Measurements from ENCODE around the gene WIPF3. TPM values are rescaled to one million over a fixed set of nuclear protein-coding genes. Genes with fewer than 3 reads are reported as not detected.
A peak's percentile ranks its signal among the peaks of the same experiment; 100 is the strongest.

The WIPF3 gene
- total RNA-seq, 1 experiment from 2014 or later, result not detected

DNA sequence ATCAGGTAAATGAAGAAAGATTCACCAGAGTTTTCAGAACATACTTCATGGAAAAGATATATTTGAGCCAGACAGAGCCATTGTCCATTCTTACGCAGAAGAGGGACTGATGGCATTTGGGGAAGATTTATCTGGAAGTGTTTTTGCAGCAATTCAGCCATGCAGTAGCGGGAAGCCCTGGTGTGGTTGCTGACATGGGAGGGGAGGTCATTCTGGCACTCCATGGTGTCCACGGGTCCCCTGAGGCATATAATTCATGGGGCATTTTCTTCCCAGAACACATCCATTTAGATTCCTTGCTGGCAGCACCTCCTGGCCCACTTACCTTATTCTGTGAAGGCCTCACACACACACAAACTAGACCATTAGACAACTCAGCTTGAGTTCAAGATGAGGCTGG, 55.6 kb downstream of the WIPF3 start:
- Histone ChIP-seq H3K9me3 (replicated peaks) (no peaks in the 10 kb centered on the region), H3K4me3 (no peak overlapping the region), H3K27ac (no peak overlapping the region), H3K27me3 (replicated peaks) (peaks cover under 1% of the 10 kb centered on the region), H3K4me1 (replicated peaks) (peaks cover 21% of the 10 kb centered on the region), H3K36me3 (no peaks in the 10 kb centered on the region)
- no peak for DNase-seq (ENCODE audit: low read depth in 1 of 2, low spot score in 2 of 2)

DNA sequence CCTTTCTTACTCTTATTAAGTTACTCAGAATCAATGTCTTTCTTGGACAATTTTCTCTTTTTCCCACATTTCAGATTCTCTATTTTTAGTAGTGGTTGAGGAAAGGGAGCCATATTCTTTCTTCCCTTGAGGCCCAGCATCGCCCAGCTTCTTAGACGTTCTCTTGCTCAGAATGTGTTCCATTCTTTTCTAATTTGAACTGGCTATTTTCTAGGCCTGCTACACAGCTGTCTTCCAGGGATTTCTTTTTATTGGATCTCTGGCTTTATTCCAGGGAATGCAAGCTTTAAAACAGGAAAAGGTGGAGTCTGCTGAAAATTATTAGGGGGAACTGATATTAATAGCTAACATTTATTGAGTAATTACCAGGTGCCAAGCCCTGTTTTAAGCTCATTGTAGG, 58.3 kb downstream of the WIPF3 start:
- no peaks in the 10 kb centered on the region; the same call in 1 of the 2 replicates for H3K27me3 ChIP-seq (replicated peaks)
- H3K9me3 ChIP-seq (replicated peaks), result no peaks in the 10 kb centered on the region
- no peak overlapping the region for H3K27ac ChIP-seq
- H3K4me3 ChIP-seq, result no peak overlapping the region
- H3K4me1 ChIP-seq (replicated peaks), result peaks cover 7% of the 10 kb centered on the region
- DNase-seq (ENCODE audit: low read depth in 1 of 2, low spot score in 2 of 2), result no peak
- H3K36me3 ChIP-seq, result no peaks in the 10 kb centered on the region

DNA sequence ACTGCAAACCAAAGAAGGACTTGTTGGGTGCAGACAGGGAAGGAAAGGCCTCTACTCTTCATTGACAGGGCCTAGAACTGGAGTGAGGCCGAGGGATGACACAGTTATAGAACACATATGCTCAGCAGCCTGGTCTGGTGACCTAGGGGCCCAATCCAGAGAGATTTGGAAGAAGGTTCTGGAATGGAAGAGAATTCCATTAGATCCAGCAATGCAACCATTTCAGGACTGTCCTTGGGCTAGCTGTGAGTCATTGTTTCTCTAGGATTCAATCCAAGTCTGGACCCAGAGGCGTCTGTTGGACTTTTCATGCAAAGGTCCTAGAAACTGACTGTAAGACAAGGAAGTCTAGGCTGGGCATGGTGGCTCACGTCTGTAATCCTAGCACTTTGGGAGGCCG, 59.2 kb downstream of the WIPF3 start:
- DNase-seq (ENCODE audit: low read depth in 1 of 2, low spot score in 2 of 2), result no peak
- Histone ChIP-seq H3K4me1 (replicated peaks) (peaks cover 7% of the 10 kb centered on the region), H3K27ac (no peak overlapping the region)

DNA sequence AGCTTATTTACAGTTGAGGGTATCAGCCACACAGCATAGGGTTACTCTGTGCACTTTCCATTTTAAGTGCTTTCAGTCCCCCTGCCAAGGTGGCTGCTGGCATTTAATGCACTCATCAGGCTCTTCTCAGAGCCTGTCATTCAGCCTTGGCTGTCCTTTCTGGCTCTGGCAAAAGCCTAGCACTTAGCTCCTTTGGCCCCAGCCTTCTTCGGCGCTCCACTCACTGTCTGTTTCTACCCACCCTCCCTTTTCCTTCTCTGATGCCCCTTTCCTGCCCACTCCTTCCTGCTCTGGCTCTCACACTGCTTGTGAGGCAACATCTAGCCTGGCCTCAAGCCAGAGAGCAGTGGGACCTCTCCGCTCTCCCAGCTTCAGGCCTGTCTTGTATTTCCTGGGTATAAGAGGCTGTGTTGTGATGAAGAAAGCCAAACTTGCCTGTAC, 60.2 kb downstream of the WIPF3 start:
- DNase-seq (ENCODE audit: low read depth in 1 of 2, low spot score in 2 of 2), result no peak
- H3K4me3 ChIP-seq, result no peak overlapping the region
- no peaks in the 10 kb centered on the region for H3K36me3 ChIP-seq
- H3K27me3 ChIP-seq (replicated peaks), result no peaks in the 10 kb centered on the region; the same call in 1 of the 2 replicates
- no peak overlapping the region for H3K27ac ChIP-seq
- peaks cover 7% of the 10 kb centered on the region for H3K4me1 ChIP-seq (replicated peaks)
- no peaks in the 10 kb centered on the region for H3K9me3 ChIP-seq (replicated peaks)

More for the DNA sequence above, 59.2 kb downstream of the WIPF3 start:
- Histone ChIP-seq H3K27me3 (replicated peaks) (no peaks in the 10 kb centered on the region; the same call in 1 of the 2 replicates), H3K9me3 (replicated peaks) (no peaks in the 10 kb centered on the region), H3K36me3 (no peaks in the 10 kb centered on the region), H3K4me3 (no peak overlapping the region)

DNA sequence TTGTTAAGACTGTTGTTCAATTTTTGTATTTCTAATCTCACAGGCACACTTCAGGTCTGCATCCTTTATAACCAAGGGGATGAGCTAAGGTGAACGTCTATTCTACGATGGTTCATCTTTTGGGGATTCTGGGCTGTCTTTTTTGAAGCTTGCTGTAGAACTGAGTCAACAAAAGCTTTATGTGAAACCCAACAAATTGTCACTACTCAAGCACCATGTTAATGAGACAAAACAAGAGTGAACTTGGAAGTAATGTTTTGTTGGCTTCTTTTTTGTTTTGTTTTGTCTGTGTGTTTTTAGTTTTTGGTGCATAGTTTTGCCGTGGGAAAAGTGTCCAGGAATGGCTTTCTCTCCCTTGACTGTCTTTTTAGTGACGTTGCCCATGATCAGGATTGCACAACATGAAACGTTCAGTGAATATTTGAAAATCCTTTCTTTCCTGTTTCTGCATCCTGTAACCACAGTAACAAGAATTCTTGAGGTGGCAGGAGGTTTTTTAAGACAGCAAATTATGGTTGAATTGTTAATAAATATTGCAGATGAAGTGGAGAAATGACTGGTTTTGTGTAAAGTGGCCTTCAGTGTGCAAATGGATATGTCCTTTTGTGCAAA, 65.6 kb downstream of the WIPF3 start:
- no peaks in the 10 kb centered on the region for H3K9me3 ChIP-seq (replicated peaks)
- H3K36me3 ChIP-seq, result no peaks in the 10 kb centered on the region
- no peak overlapping the region for H3K4me3 ChIP-seq
- peaks cover 17% of the 10 kb centered on the region for H3K27me3 ChIP-seq (replicated peaks)
- DNase-seq (ENCODE audit: low read depth in 1 of 2, low spot score in 2 of 2), result no peak
- H3K27ac ChIP-seq, result no peak overlapping the region
- H3K4me1 ChIP-seq (replicated peaks), result no peaks in the 10 kb centered on the region

DNA sequence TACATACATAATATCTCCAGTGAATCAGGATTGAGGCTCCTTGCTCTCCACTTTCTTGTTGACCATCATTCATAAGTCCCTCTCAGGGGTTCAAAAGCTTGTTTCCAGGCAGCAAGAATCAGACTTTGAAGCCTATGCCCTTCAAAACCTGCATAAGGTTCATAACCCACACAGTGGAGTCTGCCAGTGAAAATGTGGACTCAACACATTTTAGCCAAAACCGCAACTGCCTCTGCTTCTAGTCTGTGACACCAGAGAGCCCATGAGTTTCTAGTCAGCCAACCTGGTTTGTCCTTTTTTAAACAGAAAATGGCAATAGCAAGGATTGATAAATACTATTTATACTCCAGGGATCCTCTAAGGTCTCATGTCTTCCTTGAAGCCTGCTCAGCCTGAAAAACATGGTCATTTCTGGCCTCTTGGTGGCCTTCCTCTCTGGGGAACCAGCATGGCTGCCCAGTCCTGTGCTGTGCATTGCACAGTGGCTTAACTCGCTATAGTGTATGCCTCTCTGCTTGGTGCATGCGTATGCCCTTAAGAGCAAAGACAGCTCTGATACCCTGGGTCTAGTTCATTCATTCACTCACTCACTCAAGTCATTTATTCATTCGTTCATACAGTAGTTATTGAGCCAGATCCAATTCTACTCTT, 67.5 kb downstream of the WIPF3 start:
- H3K27ac ChIP-seq, result no peak overlapping the region
- no peaks in the 10 kb centered on the region for H3K36me3 ChIP-seq
- H3K9me3 ChIP-seq (replicated peaks), result no peaks in the 10 kb centered on the region
- peaks cover 17% of the 10 kb centered on the region; the same call in 1 of the 2 replicates for H3K27me3 ChIP-seq (replicated peaks)
- no peaks in the 10 kb centered on the region for H3K4me1 ChIP-seq (replicated peaks)
- no peak overlapping the region for H3K4me3 ChIP-seq
- DNase-seq (ENCODE audit: low read depth in 1 of 2, low spot score in 2 of 2), result no peak

DNA sequence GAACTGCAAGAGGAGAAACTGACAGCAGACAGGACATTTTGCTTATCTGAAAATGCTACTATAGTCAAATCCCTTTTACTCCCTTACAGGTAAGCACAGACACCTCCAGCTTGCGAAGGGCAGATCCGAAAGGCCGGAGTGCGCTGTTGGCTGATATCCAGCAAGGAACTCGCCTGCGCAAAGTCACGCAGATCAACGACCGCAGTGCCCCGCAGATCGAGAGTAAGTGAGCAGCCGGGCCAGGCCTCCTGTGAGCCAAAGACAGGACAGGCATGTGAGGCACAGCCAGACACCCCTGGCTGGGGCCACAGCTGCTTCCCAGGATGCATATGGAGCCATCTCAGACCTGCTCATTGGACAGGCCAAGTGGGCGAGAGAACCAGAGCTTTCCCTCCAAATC, 69.4 kb downstream of the WIPF3 start:
- Histone ChIP-seq H3K9me3 (replicated peaks) (no peaks in the 10 kb centered on the region), H3K4me3 (no peak overlapping the region), H3K27me3 (replicated peaks) (peaks cover 17% of the 10 kb centered on the region; the same call in 1 of the 2 replicates), H3K36me3 (no peaks in the 10 kb centered on the region), H3K27ac (no peak overlapping the region), H3K4me1 (replicated peaks) (no peaks in the 10 kb centered on the region)
- no peak for DNase-seq (ENCODE audit: low read depth in 1 of 2, low spot score in 2 of 2)

DNA sequence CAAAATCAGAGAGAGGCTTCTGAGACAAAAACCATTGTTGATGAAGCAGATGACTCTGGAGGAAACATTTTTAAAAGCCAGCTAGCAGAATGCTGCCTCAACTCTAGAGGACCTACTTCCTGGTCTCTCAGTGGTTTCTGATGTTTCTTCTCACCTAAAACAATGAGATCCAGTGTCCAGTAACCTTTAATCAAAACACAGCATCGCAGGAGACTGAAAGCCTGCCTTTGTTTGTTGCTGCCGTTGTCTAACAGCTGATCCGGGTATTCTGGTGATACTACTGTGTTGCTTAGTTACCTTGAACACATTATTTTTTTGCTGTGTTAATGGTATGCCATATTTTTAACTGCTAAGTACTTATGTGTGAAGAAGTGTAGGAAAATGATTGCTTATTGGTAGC, 70.9 kb downstream of the WIPF3 start:
- Histone ChIP-seq H3K27me3 (replicated peaks) (peaks cover 12% of the 10 kb centered on the region; the same call in 1 of the 2 replicates), H3K27ac (no peak overlapping the region), H3K9me3 (replicated peaks) (no peaks in the 10 kb centered on the region), H3K36me3 (no peaks in the 10 kb centered on the region), H3K4me1 (replicated peaks) (no peaks in the 10 kb centered on the region), H3K4me3 (no peak overlapping the region)
- DNase-seq (ENCODE audit: low read depth in 1 of 2, low spot score in 2 of 2), result no peak

DNA sequence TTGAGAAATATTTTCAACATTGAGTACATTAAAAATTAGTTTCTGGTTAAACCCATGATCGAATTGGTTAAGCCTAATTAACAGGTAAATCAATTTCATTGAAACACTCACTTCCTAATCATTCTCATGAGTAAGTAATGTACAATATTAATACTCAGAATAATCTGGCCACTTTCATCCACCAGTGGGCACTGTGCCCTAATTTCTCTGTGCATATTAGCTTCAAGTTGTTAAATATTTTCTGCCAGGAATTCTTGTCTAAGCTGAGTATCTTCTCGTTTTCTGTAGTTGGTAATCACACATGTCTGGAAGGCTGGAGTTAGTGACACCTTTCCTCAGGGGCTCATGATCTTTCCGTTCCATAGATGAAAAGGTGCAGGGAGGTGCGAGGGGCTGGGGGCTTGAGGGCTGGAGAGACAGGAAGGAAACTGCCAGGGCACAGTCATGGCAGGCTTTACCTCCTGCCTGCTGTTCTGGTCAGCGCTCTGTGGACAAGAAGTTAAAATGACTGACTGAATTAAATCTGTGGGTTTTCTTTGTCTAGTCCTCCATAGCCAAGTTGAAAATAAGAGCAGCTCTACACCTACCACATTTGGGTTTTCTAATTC, 71.9 kb downstream of the WIPF3 start:
- Histone ChIP-seq H3K27me3 (replicated peaks) (peaks cover 10% of the 10 kb centered on the region; the same call in 1 of the 2 replicates), H3K9me3 (replicated peaks) (no peaks in the 10 kb centered on the region), H3K36me3 (no peaks in the 10 kb centered on the region), H3K4me1 (replicated peaks) (no peaks in the 10 kb centered on the region), H3K4me3 (no peak overlapping the region), H3K27ac (no peak overlapping the region)
- DNase-seq (ENCODE audit: low read depth in 1 of 2, low spot score in 2 of 2), result peak in 1 of 2 experiments; percentile 25

DNA sequence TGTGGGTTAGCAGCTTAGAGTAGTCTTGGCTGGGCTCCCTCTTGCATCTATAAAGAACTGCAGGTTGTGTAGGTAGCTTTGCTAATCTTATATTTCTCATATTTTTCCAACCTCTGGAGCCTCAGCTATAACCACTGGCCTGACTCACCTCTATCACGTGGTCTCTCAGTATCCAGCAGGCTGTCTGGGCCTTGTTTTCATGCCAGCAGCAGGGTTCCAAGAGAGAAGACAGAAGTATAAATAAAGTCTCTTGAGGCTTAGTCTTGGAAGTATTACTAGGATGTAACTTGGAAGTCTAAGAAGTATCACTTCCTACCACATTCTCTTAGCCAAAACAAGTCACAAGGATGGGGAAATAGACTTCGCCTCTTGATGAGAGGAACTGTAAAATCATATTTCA, 73.3 kb downstream of the WIPF3 start:
- H3K36me3 ChIP-seq, result no peaks in the 10 kb centered on the region
- no peak for DNase-seq (ENCODE audit: low read depth in 1 of 2, low spot score in 2 of 2)
- no peak overlapping the region for H3K27ac ChIP-seq
- no peak overlapping the region for H3K4me3 ChIP-seq
- H3K9me3 ChIP-seq (replicated peaks), result no peaks in the 10 kb centered on the region
- no peaks in the 10 kb centered on the region for H3K4me1 ChIP-seq (replicated peaks)
- H3K27me3 ChIP-seq (replicated peaks), result 0 out of 2 replicates have a peak, but pooled peaks cover 5% of the 10 kb centered on the region

DNA sequence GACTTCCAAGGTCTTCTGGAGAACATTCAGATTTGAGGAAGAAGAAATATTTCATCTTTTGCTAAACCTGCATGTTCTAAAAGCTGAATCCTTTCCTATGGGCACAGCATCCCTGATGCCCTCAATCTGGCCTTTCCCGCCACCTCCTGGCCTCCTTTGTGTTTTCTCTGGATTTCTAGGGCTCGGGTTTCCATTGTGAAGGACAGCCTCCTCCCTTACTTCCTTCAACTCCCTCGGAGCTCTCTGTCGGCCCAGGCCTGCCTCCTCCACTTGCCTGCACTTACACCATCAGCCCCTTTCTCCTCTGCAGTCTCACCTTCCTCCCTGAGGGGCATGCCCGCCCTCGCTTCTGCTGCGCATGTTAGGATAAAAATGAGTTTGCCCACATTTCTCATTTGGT, 75.4 kb downstream of the WIPF3 start:
- H3K4me1 ChIP-seq (replicated peaks), result no peaks in the 10 kb centered on the region
- no peak for DNase-seq (ENCODE audit: low read depth in 1 of 2, low spot score in 2 of 2)
- H3K4me3 ChIP-seq, result no peak overlapping the region
- no peak overlapping the region for H3K27ac ChIP-seq
- no peaks in the 10 kb centered on the region for H3K27me3 ChIP-seq (replicated peaks)
- no peaks in the 10 kb centered on the region for H3K36me3 ChIP-seq
- no peaks in the 10 kb centered on the region for H3K9me3 ChIP-seq (replicated peaks)

DNA sequence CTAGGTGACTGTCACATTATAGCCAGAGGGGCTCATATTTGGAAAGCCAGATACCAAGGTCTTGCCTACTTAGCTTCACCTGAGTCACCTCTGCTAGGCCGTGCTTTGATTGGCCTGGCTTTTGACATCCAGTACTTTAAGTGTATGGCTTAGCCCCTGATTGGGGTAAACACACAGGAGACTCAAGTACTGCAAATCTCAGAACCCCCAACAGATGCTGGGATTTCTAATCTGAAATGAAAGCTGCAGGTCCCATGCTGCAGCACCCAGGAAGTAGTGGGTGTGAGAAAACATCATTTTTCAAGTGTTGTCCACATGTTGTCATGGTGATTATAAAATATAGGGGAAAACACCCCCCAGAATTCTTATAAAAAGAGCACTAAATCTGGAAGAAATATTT, 76.2 kb downstream of the WIPF3 start:
- no peak overlapping the region for H3K4me3 ChIP-seq
- H3K27me3 ChIP-seq (replicated peaks), result no peaks in the 10 kb centered on the region
- H3K36me3 ChIP-seq, result no peaks in the 10 kb centered on the region
- H3K27ac ChIP-seq, result no peak overlapping the region
- H3K9me3 ChIP-seq (replicated peaks), result no peaks in the 10 kb centered on the region
- DNase-seq (ENCODE audit: low read depth in 1 of 2, low spot score in 2 of 2), result no peak
- H3K4me1 ChIP-seq (replicated peaks), result no peaks in the 10 kb centered on the region

DNA sequence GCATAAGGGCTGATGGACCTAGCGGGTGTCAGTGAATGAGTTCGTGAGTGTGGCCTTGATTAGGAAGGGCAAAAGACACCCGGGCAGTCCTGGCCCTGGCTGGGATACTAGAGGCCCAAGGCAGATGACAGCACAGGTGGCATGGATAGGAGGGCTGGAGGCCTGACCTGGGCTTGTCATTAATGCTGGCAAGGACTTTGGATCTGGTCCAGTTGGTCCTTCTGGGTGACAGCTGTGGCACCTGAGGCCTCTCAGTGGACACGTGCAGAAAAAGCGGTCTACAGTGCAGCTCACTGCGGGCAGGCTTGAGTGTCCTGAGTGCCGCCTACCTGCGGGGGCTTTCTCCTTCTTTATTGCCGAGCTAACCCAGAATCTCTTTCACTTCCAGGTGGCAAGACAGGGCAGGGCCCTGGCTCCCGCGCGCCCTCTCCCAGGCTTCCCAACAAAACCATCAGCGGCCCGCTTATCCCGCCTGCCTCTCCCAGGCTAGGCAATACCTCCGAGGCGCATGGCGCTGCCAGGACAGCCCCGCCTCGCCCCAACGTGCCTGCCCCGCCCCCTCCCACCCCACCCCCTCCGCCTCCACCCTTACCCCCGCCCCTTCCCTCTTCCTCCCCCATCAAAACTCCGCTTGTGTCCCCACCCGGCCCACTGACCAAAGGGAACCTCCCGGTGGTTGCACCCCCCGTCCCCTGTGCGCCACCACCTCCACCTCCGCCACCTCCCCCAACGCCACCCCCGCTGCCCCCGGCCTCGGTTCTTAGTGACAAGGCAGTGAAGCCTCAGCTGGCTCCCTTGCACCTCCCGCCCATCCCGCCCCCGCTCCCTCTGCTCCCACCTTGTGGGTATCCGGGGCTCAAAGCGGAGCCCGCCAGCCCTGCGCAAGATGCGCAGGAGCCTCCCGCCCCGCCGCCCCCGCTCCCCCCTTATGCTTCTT, 77.4 kb downstream of the WIPF3 start:
- H3K27ac ChIP-seq, result no peak overlapping the region
- H3K4me1 ChIP-seq (replicated peaks), result no peaks in the 10 kb centered on the region
- no peak overlapping the region for H3K4me3 ChIP-seq
- H3K36me3 ChIP-seq, result no peaks in the 10 kb centered on the region
- DNase-seq (ENCODE audit: low read depth in 1 of 2, low spot score in 2 of 2), result no peak
- H3K27me3 ChIP-seq (replicated peaks), result no peaks in the 10 kb centered on the region
- no peaks in the 10 kb centered on the region for H3K9me3 ChIP-seq (replicated peaks)

All from SJSA1 (cell line).